ENCODE results near the gene EFNA5. TPM values are rescaled to one million over a fixed set of nuclear protein-coding genes. Genes with fewer than 3 reads are reported as not detected.

The EFNA5 gene
- total and polyA plus RNA-seq, 10 of the 15 experiments (the other 5 are each of a cell fraction or from before 2014, with no cell fraction given) = 0.19 to 12.6 (median 3.9) TPM

DNA sequence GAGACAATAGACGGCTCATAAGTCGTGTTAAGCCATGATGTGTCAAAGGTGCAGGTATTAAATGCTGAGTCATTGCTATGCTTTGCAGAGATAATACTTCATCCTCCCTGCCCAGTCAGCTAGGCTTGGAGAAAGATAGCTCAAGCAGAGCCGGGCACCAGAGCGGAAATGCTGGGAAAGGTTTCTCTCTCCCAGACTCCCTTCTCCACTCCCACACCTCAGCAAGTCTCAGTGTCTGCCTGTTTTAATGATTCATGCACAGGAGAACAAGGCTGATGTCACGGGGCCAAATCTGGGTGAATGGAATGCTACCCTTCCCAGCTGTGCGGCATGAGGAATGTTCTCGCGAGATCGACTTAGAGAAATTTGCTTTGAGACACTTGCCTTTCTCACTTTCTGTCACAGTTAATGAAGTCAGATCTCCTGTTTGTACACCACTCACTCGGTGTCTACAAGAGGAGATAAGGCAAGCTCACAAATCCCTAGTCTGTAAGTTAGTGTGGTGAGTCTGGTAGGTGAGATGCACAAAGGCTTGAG, 204.4 kb downstream of the EFNA5 start:
- Histone ChIP-seq H3K9ac (ENCODE audit: control insufficient read depth, insufficient read depth, low read length) (no peak overlapping the region), H3K27me3 (replicated peaks in 1 of 2; ENCODE audit: control insufficient read depth in 2 of 2, insufficient read depth in 2 of 2, low read length in 1 of 2) (no peaks in the 10 kb centered on the region), H3K36me3 (ENCODE audit: control insufficient read depth in 2 of 2, insufficient read depth in 2 of 2, low read length in 1 of 2) (no peaks in the 10 kb centered on the region), H3K9me3 (replicated peaks; ENCODE audit: control insufficient read depth, insufficient read depth, low read length) (no peaks in the 10 kb centered on the region), H4K20me1 (ENCODE audit: control insufficient read depth, insufficient read depth) (no peaks in the 10 kb centered on the region), H3K79me2 (ENCODE audit: control insufficient read depth, insufficient read depth, low read length) (no peaks in the 10 kb centered on the region; the same call in 1 of the 2 replicates), H3K27ac (ENCODE audit: control insufficient read depth, insufficient read depth) (no peak overlapping the region), H3K4me2 (ENCODE audit: control insufficient read depth, insufficient read depth) (no peak overlapping the region), H2AFZ (ENCODE audit: control insufficient read depth, low read depth, low read length) (no peak overlapping the region), H3K4me3 (no peak overlapping the region), H3K4me1 (ENCODE audit: control insufficient read depth, insufficient read depth, low read length) (peaks cover 3% of the 10 kb centered on the region; the same call in 1 of the 2 replicates)
- WGBS (ENCODE audit: insufficient coverage, insufficient replicate concordance, low lambda C conversion rate, missing lambda C conversion rate) = 74% methylated on average over 10 of the region's 10 CpGs
- FAIRE-seq (no peak), DNase-seq (ENCODE audit: low read depth, low spot score) (no peak), ATAC-seq (no peak)
- intact Hi-C loops (cut with micrococcal nuclease; ENCODE audit: unreplicated experiment) (no loop called here), in situ Hi-C loops (cut with MboI) (no loop called here)
- ChIA-PET RAD21 (ENCODE audit: unreplicated experiment) (interaction anchor here (2.6 kb wide), 1 partner anchor 106 kb away, joined by 10 read pairs; no protein-coding TSS in a partner anchor), CTCF (interaction anchor here (1.0 to 1.7 kb wide), 2 partner anchors 9 to 10 kb away, joined by 3 to 5 read pairs; no protein-coding TSS in a partner anchor), POLR2A (interaction anchor here (3.0 kb wide), 1 partner anchor 11 kb away, joined by 19 read pairs; no protein-coding TSS in a partner anchor), SMC1A (ENCODE audit: uncharacterized antibody, unreplicated experiment) (interaction anchor here (0.8 to 4.3 kb wide), 8 partner anchors 8 to 101 kb away, joined by 3 to 30 read pairs (median 3); no protein-coding TSS in a partner anchor)
- TF ChIP-seq NFYB (IDR thresholded peaks at IDR 0.05; ENCODE audit: insufficient read depth, low read depth, low read length) (no peak), TAF1 (IDR thresholded peaks at IDR 0.05; ENCODE audit: borderline replicate concordance, low read depth, low read length) (no peak), BACH1 (IDR thresholded peaks at IDR 0.05; ENCODE audit: borderline replicate concordance) (0 out of 2 replicates have a peak, but pooled peaks have one; percentile 56), SMAD1 (IDR thresholded peaks at IDR 0.05; ENCODE audit: low read depth, partially characterized antibody) (no peak), SIN3A (IDR thresholded peaks at IDR 0.05; ENCODE audit: low read depth, low read length) (no peak)
- no TSS peak for BruUV-seq (replicated peaks)

DNA sequence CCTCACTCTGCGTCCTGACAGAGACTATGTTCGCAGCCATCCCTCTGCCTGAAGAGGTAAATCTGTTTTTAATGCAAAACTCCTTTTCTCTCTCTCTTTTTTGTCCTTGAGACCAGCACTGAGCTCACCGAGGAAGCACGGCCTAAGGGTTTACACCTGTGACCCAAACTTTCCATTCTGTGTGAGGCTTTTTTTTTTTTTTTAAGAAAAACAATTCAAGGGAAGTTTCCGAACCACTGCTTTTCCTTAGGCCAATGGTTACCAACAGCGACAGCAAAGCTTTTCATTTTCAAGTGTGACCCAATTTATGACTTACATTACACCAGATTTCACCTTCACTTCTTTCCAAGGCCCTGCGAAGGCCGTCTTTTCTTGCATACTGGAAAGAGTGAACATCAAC, 205.9 kb downstream of the EFNA5 start:
- peak; percentile 13; the same call in 1 of the 3 replicates for ATAC-seq
- no peak overlapping the region for H2AFZ ChIP-seq (ENCODE audit: control insufficient read depth, low read depth, low read length)
- TF ChIP-seq FOXK2 (IDR thresholded peaks at IDR 0.05) = no peak
- peak; percentile 58 for TF ChIP-seq ZNF384 (IDR thresholded peaks at IDR 0.05; ENCODE audit: borderline replicate concordance, low read depth, low read length)
- no peaks in the 10 kb centered on the region for H3K27me3 ChIP-seq (replicated peaks in 1 of 2; ENCODE audit: control insufficient read depth in 2 of 2, insufficient read depth in 2 of 2, low read length in 1 of 2)
- in situ Hi-C loops (cut with MboI) = no loop called here
- no TSS peak for BruUV-seq (replicated peaks)
- SMC1A ChIA-PET (ENCODE audit: uncharacterized antibody, unreplicated experiment) = interaction anchor here (0.6 to 4.3 kb wide), 16 partner anchors 7 to 262 kb away, joined by 3 to 30 read pairs (median 3); no protein-coding TSS in a partner anchor
- WGBS (ENCODE audit: insufficient coverage, insufficient replicate concordance, low lambda C conversion rate, missing lambda C conversion rate) = 65% methylated on average over 8 of the region's 8 CpGs
- H3K79me2 ChIP-seq (ENCODE audit: control insufficient read depth, insufficient read depth, low read length) = peaks cover 3% of the 10 kb centered on the region
- no peak overlapping the region; the same call in 1 of the 2 replicates for H3K4me2 ChIP-seq (ENCODE audit: control insufficient read depth, insufficient read depth)
- H3K9me3 ChIP-seq (replicated peaks; ENCODE audit: control insufficient read depth, insufficient read depth, low read length) = no peaks in the 10 kb centered on the region; the same call in 2 of the 3 replicates
- H3K9ac ChIP-seq (ENCODE audit: control insufficient read depth, insufficient read depth, low read length) = no peak overlapping the region
- peaks cover 3% of the 10 kb centered on the region; the same call in 1 of the 2 replicates for H3K4me1 ChIP-seq (ENCODE audit: control insufficient read depth, insufficient read depth, low read length)
- DNase-seq (ENCODE audit: low read depth, low spot score) = no peak
- H4K20me1 ChIP-seq (ENCODE audit: control insufficient read depth, insufficient read depth) = no peaks in the 10 kb centered on the region
- CTCF ChIA-PET = interaction anchor here (0.6 to 2.0 kb wide), 9 partner anchors 9 to 989 kb away, joined by 3 to 12 read pairs (median 4); no protein-coding TSS in a partner anchor
- RAD21 ChIA-PET (ENCODE audit: unreplicated experiment) = interaction anchor here (1.0 to 2.6 kb wide), 9 partner anchors 8 to 202 kb away, joined by 3 to 10 read pairs (median 4); no protein-coding TSS in a partner anchor
- H3K27ac ChIP-seq (ENCODE audit: control insufficient read depth, insufficient read depth) = no peak overlapping the region
- POLR2A ChIA-PET = interaction anchor here (1.0 to 3.0 kb wide), 5 partner anchors 9 to 298 kb away, joined by 3 to 19 read pairs (median 6); no protein-coding TSS in a partner anchor
- no peak overlapping the region for H3K4me3 ChIP-seq
- no peak for FAIRE-seq
- intact Hi-C loops (cut with micrococcal nuclease; ENCODE audit: unreplicated experiment) = no loop called here
- no peaks in the 10 kb centered on the region for H3K36me3 ChIP-seq (ENCODE audit: control insufficient read depth in 2 of 2, insufficient read depth in 2 of 2, low read length in 1 of 2)
